Fibroblast of pulmonary artery (primary cell): ENCODE data around the gene RNF208.

ENCODE experiments used
- DNase-seq: peaks from one replicate; pipeline ENCODE4 v3.0.0-alpha.2; 2010; ENCODE audit warnings: low read depth
- H3K4me3 ChIP-seq: replicated peaks from 2 replicates; pipeline ENCODE4 v1.5.1; 2011; ENCODE audit warnings: low read depth, mild to moderate bottlenecking, control low read depth, low read length, moderate library complexity
- CTCF ChIP-seq: IDR thresholded peaks from 2 replicates; pipeline ENCODE4 v1.5.1; 2011; ENCODE audit warnings: mild to moderate bottlenecking, control low read depth, low read length, inconsistent platforms; ENCODE audit errors: missing control alignments

RNF208 gene

DNA sequence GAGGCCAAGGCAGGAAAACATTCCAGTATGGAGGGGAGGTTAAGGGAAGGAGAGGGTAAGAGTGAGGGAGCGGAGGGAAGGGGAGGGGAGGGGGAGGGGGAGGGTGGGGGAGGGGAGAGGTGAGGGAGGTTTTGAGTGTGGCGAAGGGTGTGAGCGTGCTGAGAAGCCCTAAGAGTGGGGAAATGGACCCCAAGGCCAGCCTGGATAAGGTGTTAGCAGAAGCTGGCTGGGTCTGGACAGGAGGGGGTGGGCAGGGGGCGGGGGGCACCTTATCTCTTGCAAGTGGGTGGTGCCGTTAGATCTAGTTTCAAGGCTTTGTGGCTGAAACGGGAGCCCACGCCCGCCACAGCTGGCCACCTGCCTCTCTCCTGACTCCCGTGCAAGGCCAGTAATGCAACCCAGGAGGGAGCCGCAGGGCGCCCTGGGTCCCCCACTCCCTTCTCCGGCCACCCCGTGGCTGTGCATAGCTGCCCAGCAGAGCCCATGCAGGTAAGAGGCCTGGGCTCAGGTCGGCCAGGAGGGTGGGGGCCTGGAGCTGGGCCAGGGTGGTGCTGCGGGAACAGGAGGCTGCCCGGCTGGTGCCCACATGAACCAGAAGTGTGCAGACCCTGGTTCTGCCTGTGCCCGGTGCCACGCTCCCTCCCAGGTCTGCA, 5.9 kb upstream of the RNF208 start:
- no peak for DNase-seq
- no peak for TF ChIP-seq CTCF
- no peak overlapping the region for H3K4me3 ChIP-seq

- H3K4me3 ChIP-seq: no peak within 1 kb of the TSS
- TF ChIP-seq CTCF: peak; percentile 89
- peak; percentile 82 for DNase-seq
Observed at GRCh38 chr9:137227054-137227852, 5.2 kb upstream of the RNF208 start, which contains the start of gene RNF224. Gene RNF224 (plus strand): TSS chr9:137227502. CDS start chr9:137228336, 834 bp downstream.

DNA sequence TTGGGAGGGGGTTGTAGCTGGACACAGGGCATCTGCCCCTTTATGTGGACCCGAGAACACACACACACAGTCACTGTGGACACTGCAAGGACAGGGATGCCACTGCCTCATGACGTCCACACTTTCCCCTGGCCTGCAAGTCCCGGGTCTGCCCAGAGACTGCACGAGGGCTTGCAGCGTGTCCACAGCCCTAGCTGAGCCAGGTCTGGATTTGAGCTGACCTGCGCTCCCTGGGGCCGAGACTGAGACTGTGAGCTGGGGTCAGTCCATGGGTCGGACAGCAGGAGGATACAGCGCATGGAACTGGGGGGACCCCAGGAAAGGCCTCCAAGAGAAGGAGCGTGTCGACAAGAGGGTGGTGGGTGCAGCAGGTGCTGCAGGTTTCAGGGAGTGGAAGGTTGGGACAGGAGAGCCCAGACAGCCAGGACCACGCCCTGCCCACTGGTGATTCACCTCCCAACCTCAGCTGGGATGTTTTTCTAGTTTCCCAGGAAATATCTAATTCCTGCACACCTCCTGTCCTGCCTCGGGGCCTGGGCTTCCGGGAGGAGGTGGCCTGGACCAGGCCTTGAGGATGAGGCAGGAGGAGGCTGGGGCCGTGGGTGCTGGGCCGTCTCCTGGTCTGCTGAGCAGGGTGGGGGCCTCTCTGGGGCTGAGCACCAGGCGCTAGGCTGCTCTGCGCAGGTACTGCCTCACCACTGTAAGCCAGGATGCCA, 4.5 kb upstream of the RNF208 start:
- no peak for TF ChIP-seq CTCF
- no peak overlapping the region for H3K4me3 ChIP-seq
- DNase-seq: no peak

DNA sequence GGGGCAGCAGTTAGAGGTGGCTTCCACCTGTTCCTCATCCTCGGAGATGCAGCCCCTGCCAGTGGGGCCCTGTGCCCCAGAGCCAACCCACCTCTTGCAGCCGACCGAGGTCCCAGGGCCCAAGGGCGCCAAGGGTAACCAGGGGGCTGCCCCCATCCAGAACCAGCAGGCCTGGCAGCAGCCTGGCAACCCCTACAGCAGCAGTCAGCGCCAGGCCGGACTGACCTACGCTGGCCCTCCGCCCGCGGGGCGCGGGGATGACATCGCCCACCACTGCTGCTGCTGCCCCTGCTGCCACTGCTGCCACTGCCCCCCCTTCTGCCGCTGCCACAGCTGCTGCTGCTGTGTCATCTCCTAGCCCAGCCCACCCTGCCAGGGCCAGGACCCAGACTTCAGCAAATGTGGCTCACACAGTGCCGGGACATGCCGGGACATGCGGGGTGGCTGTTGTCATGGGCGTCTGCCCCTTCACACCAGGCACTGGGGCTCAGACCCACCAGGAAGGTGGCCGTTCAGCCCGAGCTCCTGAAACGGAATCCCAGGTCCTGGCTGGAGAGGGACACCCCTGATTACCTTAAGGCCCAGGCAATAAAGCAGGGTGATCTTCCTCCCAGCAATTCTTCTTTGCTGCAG, 3.8 kb upstream of the RNF208 start:
- TF ChIP-seq CTCF: no peak
- no peak overlapping the region for H3K4me3 ChIP-seq
- no peak for DNase-seq

DNA sequence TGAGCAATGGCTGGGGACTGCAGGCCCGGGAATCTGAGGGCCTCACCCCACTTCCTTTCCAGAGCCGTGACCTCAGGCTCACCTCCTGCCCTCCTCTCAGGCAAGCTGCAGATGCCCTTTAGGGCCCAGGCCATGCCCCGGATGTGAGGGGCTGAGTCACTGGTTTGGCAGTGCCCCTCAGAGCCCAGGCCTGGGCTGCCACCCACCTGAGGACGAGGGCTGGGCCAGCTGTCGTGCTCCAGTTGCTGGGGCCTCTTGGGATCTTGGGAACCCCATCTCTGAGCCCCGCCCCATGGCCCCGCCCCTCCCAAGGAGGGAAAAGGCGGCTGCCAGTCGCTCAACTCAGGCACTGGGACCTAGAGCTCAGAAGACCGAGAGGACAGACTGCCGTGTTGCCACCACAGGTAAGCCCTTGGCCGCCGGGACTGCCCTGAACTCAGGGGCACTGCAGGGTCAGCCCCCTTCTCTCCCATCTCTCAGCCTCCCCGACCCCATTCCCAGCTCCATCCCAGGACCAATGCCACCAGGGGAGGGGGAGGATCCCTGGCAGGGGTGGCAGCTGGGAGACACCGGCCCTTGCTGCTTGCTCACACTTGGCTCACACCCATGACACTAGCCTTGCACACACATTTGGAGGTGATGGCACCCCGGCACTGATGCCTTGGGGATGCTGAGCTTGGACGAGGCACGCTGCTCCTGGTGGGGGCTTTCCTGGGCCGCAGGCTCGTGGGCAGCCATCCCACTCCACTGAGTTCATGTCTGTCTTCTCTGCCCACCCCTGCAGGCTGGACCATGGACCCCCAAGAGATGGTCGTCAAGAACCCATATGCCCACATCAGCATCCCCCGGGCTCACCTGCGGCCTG, 3.0 kb upstream of the RNF208 start, which contains the start of gene CYSRT1:
Gene CYSRT1 (plus strand): TSS at position 345 of the 865 bp plus-strand sequence. CDS start 448 bp downstream, at position 793.
- no peak for TF ChIP-seq CTCF
- H3K4me3 ChIP-seq: peak within 1 kb of the TSS; percentile 84
- no peak for DNase-seq
